Measurements from ENCODE around the gene RIMS3. TPM values are rescaled to one million over a fixed set of nuclear protein-coding genes. Genes with fewer than 3 reads are reported as not detected.

The RIMS3 gene
- 4.8 to 26.3 TPM (median 26.0 TPM) in 3 replicates for total RNA-seq
- long read RNA-seq, full-length matches to known transcripts = 14 of 29 reads
- long read RNA-seq, partial matches to known transcripts = 3 of 29 reads
- long read RNA-seq, other reads (novel, unspliced or antisense) = 12 of 29 reads

DNA sequence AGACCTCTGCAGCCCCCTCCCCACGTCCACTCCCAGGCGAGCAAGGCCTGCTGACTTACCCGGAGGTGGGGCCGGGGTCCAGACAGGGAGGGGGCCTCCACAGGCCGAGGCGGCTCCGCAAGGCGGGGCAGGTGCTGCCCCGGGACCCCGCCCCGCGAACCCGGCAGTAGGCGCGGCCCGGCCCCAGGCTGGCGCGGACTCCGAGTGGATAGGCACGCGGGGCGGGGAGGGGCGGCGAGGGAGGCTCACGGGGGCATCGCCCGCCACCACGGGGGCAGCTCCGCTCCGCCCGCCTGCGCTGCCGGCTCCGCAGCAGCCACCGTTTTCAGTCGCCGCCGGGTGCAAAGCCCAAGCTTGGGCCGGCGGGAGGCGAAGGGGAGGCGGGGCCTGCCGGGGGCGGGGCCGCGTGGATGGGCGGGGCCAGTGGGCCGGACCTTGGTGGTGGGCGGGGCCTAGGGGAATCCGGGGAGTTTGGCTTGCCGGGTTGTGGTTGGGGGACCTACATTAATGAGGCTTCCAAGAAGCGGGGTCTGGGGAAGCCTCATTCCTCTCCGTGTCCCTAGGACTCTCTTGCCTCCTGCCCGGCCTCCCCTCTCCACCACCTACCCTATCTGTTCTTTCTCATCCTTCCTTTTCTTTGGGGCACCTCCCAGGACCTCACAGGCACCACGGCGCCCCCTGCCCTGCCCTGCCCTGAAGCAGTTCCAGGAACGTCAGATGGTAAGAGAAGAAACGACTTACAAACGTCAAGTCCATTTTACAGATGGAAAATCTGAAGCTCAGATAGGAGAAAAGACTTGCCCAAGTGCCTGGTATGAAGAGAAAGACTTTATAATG lies at the start of gene RIMS3:
Gene RIMS3 (minus strand): TSS at position 348 of the 837 bp plus-strand sequence. CDS start 23,757 bp downstream, outside the sequence.
- peaks cover 4% of the 10 kb centered on the region for H3K27me3 Mint-ChIP-seq (ENCODE audit: low read depth)
- H3K4me1 Mint-ChIP-seq (ENCODE audit: low read depth) = peaks cover 36% of the 10 kb centered on the region
- no peaks in the 10 kb centered on the region for H3K36me3 Mint-ChIP-seq (ENCODE audit: low read depth)
- TF ChIP-seq CTCF (IDR thresholded peaks at IDR 0.05) = peak; percentile 16
- no peaks in the 10 kb centered on the region for H3K9me3 Mint-ChIP-seq (ENCODE audit: low read depth)
- peak within 1 kb of the TSS; percentile 80 for H3K4me3 Mint-ChIP-seq (ENCODE audit: unreplicated experiment)
- H3K27ac Mint-ChIP-seq (ENCODE audit: unreplicated experiment) = no peak within 1 kb of the TSS
- DNase-seq (ENCODE audit: low spot score) = no peak

DNA sequence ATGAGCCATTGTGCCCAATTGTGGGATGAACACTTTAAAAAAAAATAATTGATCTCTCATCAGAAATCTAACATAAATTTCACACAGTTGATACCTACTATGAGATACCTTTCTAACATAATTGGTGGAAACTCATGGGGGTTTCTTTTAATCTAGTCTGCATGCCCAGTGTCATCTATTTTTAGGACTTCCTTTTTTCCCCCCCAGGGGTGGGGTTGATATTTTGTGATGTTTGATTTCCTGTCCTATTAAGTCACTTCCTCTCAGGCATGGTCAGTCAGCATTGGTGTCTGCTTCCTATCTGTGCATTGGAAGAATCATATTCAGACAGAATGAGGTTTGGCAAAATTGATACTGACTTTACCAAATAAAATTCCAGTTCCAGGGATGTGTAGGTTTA lies 47.5 kb upstream of the RIMS3 start:
- no peaks in the 10 kb centered on the region for H3K9me3 Mint-ChIP-seq (ENCODE audit: low read depth)
- no peak for TF ChIP-seq CTCF (IDR thresholded peaks at IDR 0.05)
- no peaks in the 10 kb centered on the region for H3K27me3 Mint-ChIP-seq (ENCODE audit: low read depth)
- peak overlapping the region; percentile 55 for H3K27ac Mint-ChIP-seq (ENCODE audit: unreplicated experiment)
- no peak overlapping the region for H3K4me3 Mint-ChIP-seq (ENCODE audit: unreplicated experiment)
- DNase-seq (ENCODE audit: low spot score) = no peak
- H3K4me1 Mint-ChIP-seq (ENCODE audit: low read depth) = peaks cover 58% of the 10 kb centered on the region
- no peaks in the 10 kb centered on the region for H3K36me3 Mint-ChIP-seq (ENCODE audit: low read depth)

DNA sequence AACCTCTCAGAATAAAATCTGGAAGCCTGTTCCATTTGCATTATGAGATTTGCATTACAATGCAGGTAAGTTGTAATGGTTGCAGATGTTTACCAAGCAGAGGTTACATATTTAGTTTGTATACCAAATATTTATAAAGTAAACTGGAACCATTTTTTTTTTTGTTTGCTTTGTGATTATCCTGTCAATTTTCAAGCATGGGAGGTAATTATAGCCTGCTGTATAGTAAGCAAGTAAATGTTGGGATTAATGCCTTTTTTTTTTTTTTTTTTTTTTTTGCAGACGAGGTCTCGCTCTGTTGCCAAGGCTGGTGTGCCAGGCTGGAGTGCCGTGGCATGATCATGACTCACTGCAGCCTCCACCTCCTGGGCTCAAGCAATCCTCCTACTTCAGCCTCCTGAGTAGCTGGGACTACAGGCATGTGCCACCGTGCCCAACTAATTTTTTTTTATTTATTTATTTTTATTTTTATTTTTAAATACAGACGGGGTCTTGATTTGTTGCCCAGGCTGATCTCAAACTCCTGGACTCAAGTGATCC lies 47.0 kb upstream of the RIMS3 start:
- no peak for DNase-seq (ENCODE audit: low spot score)
- no peak for TF ChIP-seq CTCF (IDR thresholded peaks at IDR 0.05)
- Mint-ChIP-seq H3K4me3 (ENCODE audit: unreplicated experiment) (no peak overlapping the region), H3K36me3 (ENCODE audit: low read depth) (no peaks in the 10 kb centered on the region), H3K27me3 (ENCODE audit: low read depth) (no peaks in the 10 kb centered on the region), H3K27ac (ENCODE audit: unreplicated experiment) (peak overlapping the region; percentile 95), H3K4me1 (ENCODE audit: low read depth) (peaks cover 58% of the 10 kb centered on the region), H3K9me3 (ENCODE audit: low read depth) (no peaks in the 10 kb centered on the region)

DNA sequence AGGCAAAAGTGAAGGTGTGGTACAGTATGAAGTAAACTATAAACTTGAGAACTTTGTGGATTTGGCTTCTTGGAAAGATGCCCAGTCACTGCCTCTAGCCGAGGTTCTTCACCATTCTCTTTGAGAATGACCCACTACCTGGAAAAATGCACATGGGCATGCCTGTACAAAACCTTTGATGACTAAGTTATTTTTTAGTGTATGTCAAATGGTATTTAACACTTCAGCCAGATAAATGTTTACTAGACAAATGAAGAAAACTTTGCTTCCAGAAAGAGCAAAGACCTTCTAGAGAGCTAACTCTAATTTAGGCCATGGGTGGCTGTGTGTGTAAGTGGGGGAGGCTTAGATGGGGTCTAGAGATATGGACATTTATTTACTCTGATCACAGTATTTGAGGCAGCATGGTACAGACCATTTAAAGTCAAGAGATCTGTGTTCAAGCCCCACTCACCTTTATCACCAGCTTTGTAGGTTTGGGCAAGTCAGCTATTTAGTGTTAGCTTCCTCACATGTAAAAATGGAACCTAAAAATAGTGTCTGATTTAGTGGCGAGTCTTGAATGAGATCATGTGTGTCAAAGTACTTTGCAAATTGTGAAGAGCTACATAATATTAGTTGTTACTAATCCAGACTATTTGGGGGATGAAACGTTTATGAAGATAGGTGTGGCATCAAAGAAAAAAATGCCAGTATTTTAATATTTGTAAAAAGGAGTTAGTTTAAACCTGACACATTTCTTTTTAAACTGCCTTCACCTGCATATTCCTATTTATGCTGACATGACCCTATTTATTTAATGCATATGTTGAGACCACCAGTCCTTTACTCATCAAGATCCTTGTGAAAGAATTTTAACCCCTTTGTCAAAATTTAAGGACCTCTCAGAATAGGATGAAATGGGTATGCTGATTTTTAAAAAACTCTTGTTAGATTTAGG lies 46.3 kb upstream of the RIMS3 start:
- no peak for TF ChIP-seq CTCF (IDR thresholded peaks at IDR 0.05)
- no peaks in the 10 kb centered on the region for H3K27me3 Mint-ChIP-seq (ENCODE audit: low read depth)
- no peak for DNase-seq (ENCODE audit: low spot score)
- H3K9me3 Mint-ChIP-seq (ENCODE audit: low read depth) = no peaks in the 10 kb centered on the region
- H3K36me3 Mint-ChIP-seq (ENCODE audit: low read depth) = no peaks in the 10 kb centered on the region
- H3K27ac Mint-ChIP-seq (ENCODE audit: unreplicated experiment) = peak overlapping the region; percentile 95
- peaks cover 58% of the 10 kb centered on the region for H3K4me1 Mint-ChIP-seq (ENCODE audit: low read depth)
- H3K4me3 Mint-ChIP-seq (ENCODE audit: unreplicated experiment) = peak overlapping the region; percentile 84
